NCI-H510A treated with DMSO at 0.1 percent for 48 hours (cell line): ENCODE data around the gene TFDP1.
"Not testable (repeated sequence)": the region's sequence is repeated elsewhere in the genome, so short reads cannot be mapped to it uniquely, and the experiment has no call there.

Experiments
- DNase-seq: peaks from one replicate; lab custom pipeline; 2025; lab: John Stamatoyannopoulos, UW

Gene TFDP1

GRCh38 chr13:113567681-113568080 lies 16.9 kb upstream of the TFDP1 start:
- no peak for DNase-seq

- DNase-seq = no peak
Measured at GRCh38 chr13:113573065-113573464, 11.5 kb upstream of the TFDP1 start.

GRCh38 chr13:113576597-113576996 lies 8.0 kb upstream of the TFDP1 start:
- no peak for DNase-seq

GRCh38 chr13:113577881-113578435 lies 6.6 kb upstream of the TFDP1 start:
- DNase-seq = no peak

- DNase-seq = no peak
Measured at GRCh38 chr13:113579686-113580085, 4.9 kb upstream of the TFDP1 start.

- DNase-seq = no peak
Measured at GRCh38 chr13:113581871-113582270, 2.7 kb upstream of the TFDP1 start.

GRCh38 chr13:113582841-113583631 lies 1.5 kb upstream of the TFDP1 start:
- no peak for DNase-seq

- DNase-seq = no peak
Measured at GRCh38 chr13:113584870-113585671, 518 bp downstream of the TFDP1 start.

- no peak for DNase-seq
Measured at GRCh38 chr13:113585896-113586295, 1.3 kb downstream of the TFDP1 start.

GRCh38 chr13:113586661-113587479 lies 2.3 kb downstream of the TFDP1 start:
- DNase-seq = no peak

GRCh38 chr13:113588394-113589111 lies 4.0 kb downstream of the TFDP1 start:
- DNase-seq = no peak

- no peak for DNase-seq
Measured at GRCh38 chr13:113589251-113589960, 4.9 kb downstream of the TFDP1 start.

GRCh38 chr13:113589961-113590339 lies 5.4 kb downstream of the TFDP1 start:
- DNase-seq = no peak

- DNase-seq = no peak
Measured at GRCh38 chr13:113591750-113592149, 7.2 kb downstream of the TFDP1 start.

- DNase-seq = no peak
Measured at GRCh38 chr13:113592571-113592970, 8.0 kb downstream of the TFDP1 start.

GRCh38 chr13:113594066-113594821 lies 9.7 kb downstream of the TFDP1 start:
- not testable (repeated sequence) for DNase-seq

- DNase-seq = no peak
Measured at GRCh38 chr13:113595131-113595530, 10.6 kb downstream of the TFDP1 start.

- no peak for DNase-seq
Measured at GRCh38 chr13:113596321-113597200, 12.0 kb downstream of the TFDP1 start.
